ENCODE measurements around the gene ARHGAP18.

Gene ARHGAP18

DNA sequence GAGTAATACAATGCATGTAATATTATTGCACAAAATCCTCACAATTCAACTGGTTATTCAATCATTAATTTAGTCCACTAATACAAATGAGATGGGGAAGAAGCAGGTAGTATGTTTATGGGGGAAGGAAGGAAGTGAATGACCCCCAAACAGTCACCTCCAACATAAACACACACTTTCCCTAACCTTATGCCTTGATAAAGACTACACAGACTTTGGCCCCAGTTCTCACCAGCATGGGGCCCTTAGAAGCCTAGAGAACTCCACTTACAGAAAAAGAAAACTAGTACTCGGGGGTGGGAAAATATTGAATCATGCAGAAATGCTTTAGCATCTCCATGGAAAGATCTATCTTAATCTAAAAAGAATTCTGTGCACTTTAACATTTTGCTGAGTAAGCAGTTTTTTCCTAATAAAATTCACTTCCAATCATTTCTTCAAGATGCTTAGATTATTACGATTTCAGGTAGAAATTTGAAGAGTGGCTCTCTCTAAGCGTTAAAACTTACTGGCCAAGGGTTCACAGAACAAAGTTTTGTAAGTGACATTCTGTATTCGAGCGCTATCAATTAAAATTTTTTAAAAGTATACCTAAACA is 18.8 kb downstream of the ARHGAP18 start:
- no peak for FAIRE-seq

DNA sequence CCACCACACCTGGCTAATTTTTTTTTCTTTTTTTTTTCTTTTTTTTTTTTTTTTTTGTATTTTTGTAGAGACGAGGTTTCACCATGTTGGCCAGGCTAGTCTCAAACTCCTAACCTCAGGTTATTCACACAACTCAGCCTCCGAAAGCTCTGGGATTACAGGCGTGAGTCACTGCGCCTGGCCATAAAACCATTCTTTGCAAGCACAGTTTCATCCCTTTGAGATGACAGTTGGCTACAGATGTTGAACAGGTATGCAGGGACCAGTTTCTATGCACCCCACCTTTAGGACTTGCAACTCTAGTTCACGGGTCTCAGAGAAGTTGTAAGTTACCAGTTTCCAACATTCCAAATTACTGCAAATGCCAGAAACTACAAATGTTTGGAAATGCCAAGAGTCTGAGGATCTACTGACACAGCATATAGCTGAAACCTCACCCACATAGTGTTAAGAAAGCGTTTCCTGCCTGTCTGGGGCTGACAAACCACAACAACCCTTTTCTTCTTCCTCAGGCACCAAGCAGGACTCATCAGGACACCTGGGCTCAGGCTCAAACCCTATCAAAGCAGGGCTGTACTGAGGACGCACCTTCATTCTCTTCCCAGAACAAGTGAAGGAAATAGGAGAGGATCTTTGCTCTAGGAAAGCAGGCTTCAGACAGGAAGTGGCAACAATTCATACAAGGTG is 22.9 kb downstream of the ARHGAP18 start:
- no peak for FAIRE-seq

- no peak for FAIRE-seq
Measured at GRCh38 chr6:129685662-129686031, 24.3 kb downstream of the ARHGAP18 start.

DNA sequence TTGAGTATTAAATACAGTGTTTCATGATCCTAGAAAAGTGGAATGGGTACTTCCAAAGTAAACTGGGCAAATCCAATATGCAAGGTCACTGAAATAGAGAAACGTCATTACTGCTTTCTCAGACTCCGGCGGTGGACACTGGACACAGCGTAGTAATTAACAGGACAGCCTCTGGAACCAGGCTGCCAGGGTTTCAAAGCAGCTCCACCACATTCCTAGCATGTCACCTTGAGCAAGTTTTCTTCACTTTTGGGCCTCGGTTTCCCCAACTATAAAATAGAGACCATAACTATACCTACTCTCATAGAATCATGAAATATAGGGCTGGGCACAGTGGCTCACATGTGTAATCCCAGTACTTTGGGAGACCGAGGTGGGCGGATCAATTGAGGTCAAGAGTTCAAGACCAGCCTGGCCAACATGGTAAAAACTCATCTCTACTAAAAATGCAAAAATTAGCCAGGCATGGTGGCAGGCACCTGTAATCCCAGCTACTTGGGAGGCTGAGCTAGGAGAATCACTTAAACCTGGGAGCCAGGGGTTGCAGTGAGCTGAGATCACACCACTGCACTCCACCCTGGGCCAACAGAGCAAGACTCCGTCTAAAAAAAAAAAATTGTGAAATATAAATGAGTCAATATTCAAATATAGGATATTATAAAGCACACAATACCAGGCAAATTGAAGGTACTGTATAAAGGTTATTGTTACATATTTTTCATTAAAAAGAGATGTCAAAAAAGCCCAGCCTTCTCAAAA is 24.9 kb downstream of the ARHGAP18 start:
- FAIRE-seq: no peak

GRCh38 chr6:129684323-129684884 is 25.6 kb downstream of the ARHGAP18 start:
- FAIRE-seq: no peak

- no peak for FAIRE-seq
Measured at GRCh38 chr6:129683601-129684322, 26.2 kb downstream of the ARHGAP18 start.

DNA sequence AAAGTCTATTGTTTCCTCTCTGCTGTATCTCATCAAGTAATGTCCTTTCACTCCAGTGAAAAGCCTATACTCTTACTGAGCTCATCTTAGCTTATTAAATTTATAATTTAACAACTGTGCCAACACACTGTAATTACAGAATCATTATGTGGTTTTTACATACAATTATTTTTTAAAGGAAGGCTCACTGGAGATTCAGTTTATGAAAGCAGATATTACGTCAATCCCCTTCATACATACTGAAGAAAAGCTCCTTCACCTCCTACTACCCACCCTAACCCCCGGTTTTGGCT is 28.1 kb downstream of the ARHGAP18 start:
- no peak for FAIRE-seq

- FAIRE-seq: no peak
Measured at GRCh38 chr6:129680633-129681032, 29.3 kb downstream of the ARHGAP18 start.

DNA sequence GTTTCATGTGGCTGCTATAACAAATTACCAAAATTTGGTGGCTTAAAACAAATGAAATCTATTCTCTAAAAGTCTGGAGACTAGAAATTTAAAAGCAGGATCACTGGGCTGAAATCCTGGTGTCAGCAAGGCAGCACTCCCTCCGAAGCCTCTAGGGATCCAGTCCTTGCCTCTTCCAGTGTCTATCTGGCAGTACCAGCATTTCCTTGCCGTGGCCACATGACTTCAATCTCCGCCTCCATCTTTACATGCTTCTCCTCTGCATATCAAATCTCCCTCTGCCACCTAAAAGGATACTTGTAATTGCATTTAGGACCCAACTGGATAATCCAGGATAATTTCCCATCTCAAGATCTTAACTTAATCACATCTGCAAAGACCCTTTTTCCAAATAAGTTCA is 30.2 kb downstream of the ARHGAP18 start:
- FAIRE-seq: no peak

DNA sequence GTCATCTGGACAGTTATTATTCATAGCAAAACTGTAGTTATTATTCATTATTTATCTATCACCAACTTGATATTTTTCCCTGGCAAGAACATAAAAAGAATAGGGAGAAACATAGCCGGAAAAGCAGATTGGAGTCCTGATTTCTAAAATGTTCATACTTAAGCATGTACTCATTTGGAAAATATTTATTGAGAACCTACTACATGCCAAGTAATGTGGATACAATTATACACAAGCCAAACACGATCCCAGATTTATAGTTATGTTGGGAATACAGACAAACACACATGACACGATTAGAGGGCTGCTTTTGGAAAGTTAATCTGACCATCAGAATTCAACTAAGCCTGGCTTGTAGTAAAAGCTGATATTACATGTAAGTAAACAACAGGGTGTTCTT is 30.7 kb downstream of the ARHGAP18 start:
- FAIRE-seq: no peak

DNA sequence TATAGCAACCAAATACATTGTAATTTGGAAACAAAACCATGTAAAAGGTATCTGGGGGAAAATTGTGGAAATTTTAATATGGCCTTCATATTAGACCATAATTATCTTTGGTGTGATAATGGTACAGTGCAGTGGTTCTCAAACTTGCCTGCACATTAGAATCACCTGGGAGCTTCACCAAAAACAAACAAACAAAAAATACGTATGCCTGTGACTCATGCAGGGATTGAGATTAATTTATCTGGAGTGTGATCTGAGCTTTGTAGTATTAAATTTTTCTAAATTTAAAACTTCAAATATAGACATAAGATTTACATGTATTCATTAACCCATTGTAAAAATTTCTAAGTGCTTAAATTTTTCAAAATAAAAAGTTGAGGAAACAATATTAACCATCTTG is 31.5 kb downstream of the ARHGAP18 start:
- FAIRE-seq: no peak

- FAIRE-seq: no peak
Measured at GRCh38 chr6:129677620-129678325, 32.2 kb downstream of the ARHGAP18 start.

DNA sequence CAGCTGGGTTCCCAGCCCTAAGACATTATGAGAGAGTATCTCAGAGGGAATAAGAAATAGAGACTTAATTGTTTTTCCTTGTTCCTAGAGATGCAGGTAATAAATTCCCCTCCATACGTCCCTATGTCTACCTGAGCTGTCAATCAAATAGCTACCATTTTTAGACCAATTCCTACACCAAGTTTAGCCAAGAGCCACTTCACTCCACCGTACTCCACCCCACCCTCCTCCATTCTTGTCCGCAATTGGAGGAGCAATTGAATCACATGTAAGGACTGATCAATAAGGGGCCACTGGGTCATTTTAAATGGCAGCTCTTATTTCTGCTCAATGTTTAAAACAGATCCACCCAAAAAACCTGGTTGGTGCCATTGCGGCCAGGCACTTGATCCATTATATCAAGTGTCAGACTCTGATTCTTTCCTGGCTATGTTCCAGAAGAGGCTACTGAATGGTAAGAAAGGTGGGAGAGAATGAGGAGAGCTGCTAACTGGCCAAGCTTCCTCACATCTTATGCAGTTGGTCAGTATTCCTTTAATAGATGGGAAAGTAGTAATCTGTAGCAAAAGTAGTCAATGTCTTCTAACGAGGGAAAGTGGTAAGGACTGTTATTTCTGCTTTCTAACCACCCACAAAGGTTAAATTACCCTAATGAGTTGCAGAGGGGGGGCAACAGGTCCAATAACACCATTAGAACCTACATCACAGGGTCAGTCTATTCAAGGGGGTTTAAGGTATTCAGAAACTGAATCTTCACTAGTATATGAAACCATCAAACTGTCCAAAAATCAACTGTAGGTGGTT is 34.1 kb downstream of the ARHGAP18 start:
- no peak for FAIRE-seq

- no peak for FAIRE-seq
Measured at GRCh38 chr6:129673748-129674147, 36.2 kb downstream of the ARHGAP18 start.

- no peak for FAIRE-seq
Measured at GRCh38 chr6:129672881-129673631, 36.9 kb downstream of the ARHGAP18 start.

DNA sequence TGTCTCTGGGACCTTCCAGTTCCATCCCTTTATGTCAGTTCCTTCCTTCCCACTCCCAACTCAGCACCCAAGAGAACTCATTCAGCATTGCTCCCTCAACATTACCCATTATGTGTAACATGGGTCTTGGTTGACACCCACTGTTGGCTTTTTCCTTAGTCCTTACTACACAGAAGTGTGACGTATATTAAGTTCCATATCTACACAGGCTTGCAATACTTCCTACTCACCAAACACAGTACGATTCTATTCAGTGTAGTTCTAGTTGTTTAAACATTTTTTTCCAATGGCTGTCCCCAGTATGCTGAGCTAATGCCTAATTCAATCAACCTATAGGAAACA is 37.7 kb downstream of the ARHGAP18 start:
- FAIRE-seq: no peak

GRCh38 chr6:129671442-129672340 is 38.3 kb downstream of the ARHGAP18 start:
- FAIRE-seq: no peak

DNA sequence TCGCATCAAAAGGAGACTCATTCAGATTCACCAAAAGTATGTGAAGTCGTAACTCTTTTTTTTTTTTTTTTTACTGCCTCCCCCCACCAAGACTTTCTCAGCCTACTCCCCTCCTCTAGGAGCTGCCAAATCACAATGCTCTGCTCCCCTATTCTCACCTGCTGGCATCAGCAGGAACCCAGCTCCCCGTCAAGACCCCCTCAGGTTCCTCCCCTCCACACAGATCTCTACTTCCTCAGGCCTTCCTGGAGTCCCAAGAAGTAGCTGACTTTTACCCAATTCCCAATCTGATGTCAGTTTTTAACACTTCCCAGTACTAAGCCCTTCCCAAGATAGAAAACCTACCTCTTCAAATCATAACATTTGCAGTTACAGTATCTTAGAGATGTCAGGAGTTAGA is 39.3 kb downstream of the ARHGAP18 start:
- FAIRE-seq: no peak

DNA sequence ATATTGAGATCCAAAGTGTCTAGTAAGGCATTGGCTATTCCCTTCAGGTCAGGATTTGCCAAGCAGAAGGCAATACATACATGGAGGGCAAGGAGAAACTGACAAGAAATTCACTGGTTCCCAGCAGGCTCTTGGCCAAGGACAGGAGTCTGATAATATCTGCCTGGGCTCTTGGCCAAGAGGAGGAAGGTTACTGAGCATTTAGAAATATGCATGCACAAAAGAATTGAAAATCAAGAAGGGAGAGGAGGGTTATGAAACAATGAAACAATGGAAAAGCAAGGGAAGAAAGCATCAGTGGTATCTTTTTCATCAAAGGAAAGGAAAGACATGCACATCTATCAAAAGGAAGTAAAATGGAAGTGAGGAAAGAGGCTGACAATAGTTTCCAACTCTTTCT is 42.4 kb downstream of the ARHGAP18 start:
- no peak for FAIRE-seq

DNA sequence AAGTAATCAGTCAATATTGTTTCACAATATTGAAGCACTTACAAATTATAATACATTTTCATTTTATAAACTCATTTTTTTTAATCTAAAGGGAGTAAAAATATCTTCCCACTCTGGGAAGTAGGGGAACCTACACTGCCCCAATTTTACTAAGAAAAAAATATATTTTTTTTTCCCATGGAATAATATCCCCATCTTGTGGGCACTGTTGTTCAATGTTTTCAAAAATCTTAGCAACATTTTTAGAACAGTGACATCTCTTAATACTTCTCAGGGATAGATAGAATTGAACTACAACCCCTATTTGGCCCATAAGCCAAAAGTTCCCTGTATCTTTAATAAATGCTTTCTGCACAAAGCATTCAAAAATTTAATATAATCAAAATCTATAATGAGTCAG is 42.9 kb downstream of the ARHGAP18 start:
- no peak for FAIRE-seq
